TTC549 (cell line): Measurements from ENCODE around the gene INHA.

Source experiments
- FAIRE-seq: peaks from 2 replicates; lab custom pipeline; 2012; peaks lifted over from hg19 to GRCh38; lab: Jason Lieb, UNC

Gene INHA

GRCh38 chr2:219572237-219573001 lies at the start of gene INHA:
Gene INHA (plus strand): TSS chr2:219572310. CDS start chr2:219572375, 65 bp downstream.
- no peak for FAIRE-seq

GRCh38 chr2:219523031-219523671 lies 49.0 kb upstream of the INHA start:
- no peak for FAIRE-seq

GRCh38 chr2:219524817-219525216 lies 47.3 kb upstream of the INHA start:
- no peak for FAIRE-seq

GRCh38 chr2:219525533-219526232 lies 46.4 kb upstream of the INHA start:
- no peak for FAIRE-seq

GRCh38 chr2:219526320-219527075 lies 45.6 kb upstream of the INHA start:
- FAIRE-seq = no peak

GRCh38 chr2:219527076-219527394 lies 45.1 kb upstream of the INHA start:
- no peak for FAIRE-seq

- no peak for FAIRE-seq
These were observed 44.6 kb upstream of the INHA start for GRCh38 chr2:219527472-219527871.

GRCh38 chr2:219530048-219530963 lies 41.8 kb upstream of the INHA start:
- no peak for FAIRE-seq

- FAIRE-seq = no peak
These were observed 40.3 kb upstream of the INHA start for GRCh38 chr2:219531639-219532377.

- FAIRE-seq = no peak
These were observed 39.8 kb upstream of the INHA start for GRCh38 chr2:219532378-219532649.

- no peak for FAIRE-seq
These were observed 38.0 kb upstream of the INHA start for GRCh38 chr2:219533930-219534661.

- no peak for FAIRE-seq
These were observed 35.7 kb upstream of the INHA start for GRCh38 chr2:219536425-219536824.

GRCh38 chr2:219536967-219537366 lies 35.1 kb upstream of the INHA start:
- no peak for FAIRE-seq

- no peak for FAIRE-seq
These were observed 34.2 kb upstream of the INHA start for GRCh38 chr2:219537657-219538488.

- FAIRE-seq = no peak
These were observed 33.6 kb upstream of the INHA start for GRCh38 chr2:219538504-219538951.

- FAIRE-seq = no peak
These were observed 32.9 kb upstream of the INHA start for GRCh38 chr2:219538956-219539788.

- no peak for FAIRE-seq
These were observed 32.0 kb upstream of the INHA start for GRCh38 chr2:219539926-219540678.
